GM23338 (cell line): ENCODE data around the gene ITGB1BP1. TPM values are rescaled to one million over a fixed set of nuclear protein-coding genes. Genes with fewer than 3 reads are reported as not detected.

Source experiments
- ATAC-seq: fragments of 200-7000 bp; cut with Tn5 transposase; 3 replicates; pipeline ENCODE4 v1.9.1; 2020
- DNase-seq: peaks from one replicate; pipeline ENCODE4 v3.0.0-alpha.2; 2015; ENCODE audit warnings: low spot score
- H2AFZ ChIP-seq: fragments of 200-600 bp; sonication (generic); 2 replicates; pipeline ENCODE4 v1.8.0; 2016; ENCODE audit warnings: antibody characterized with exemption, mild to moderate bottlenecking, moderate library complexity
- H3F3A ChIP-seq: fragments of 200-600 bp; sonication (generic); replicated peaks from 2 replicates; pipeline ENCODE4 v1.8.0; 2017; ENCODE audit warnings: antibody characterized with exemption, mixed run types, low read depth
- H3K27ac ChIP-seq: fragments of 200-600 bp; sonication (generic); 2 replicates; pipeline ENCODE4 v1.6.1; 2016; ENCODE audit warnings: low read depth
- H3K27me3 ChIP-seq: fragments of 200-600 bp; sonication (generic); 2 replicates; pipeline ENCODE4 v1.8.0; 2016; ENCODE audit warnings: mild to moderate bottlenecking, mixed run types, moderate library complexity; ENCODE audit not compliant: insufficient read depth
- H3K36me3 ChIP-seq: fragments of 200-600 bp; sonication (generic); 2 replicates; pipeline ENCODE4 v1.8.0; 2016; ENCODE audit warnings: mild to moderate bottlenecking; ENCODE audit not compliant: insufficient read depth
- H3K4me1 ChIP-seq: fragments of 200-600 bp; sonication (generic); 2 replicates; pipeline ENCODE4 v1.8.0; 2016; ENCODE audit warnings: mild to moderate bottlenecking, moderate library complexity; ENCODE audit not compliant: insufficient read depth
- H3K4me2 ChIP-seq: fragments of 200-600 bp; sonication (generic); 2 replicates; pipeline ENCODE4 v1.7.1; 2017; ENCODE audit warnings: mixed run types
- H3K4me3 ChIP-seq: fragments of 200-600 bp; sonication (generic); 2 replicates; pipeline ENCODE4 v1.6.1; 2016; ENCODE audit warnings: mixed run types
- H3K79me2 ChIP-seq: fragments of 200-600 bp; sonication (generic); replicated peaks from 2 replicates; pipeline ENCODE4 v1.8.0; 2017; ENCODE audit warnings: mild to moderate bottlenecking; ENCODE audit not compliant: insufficient read depth
- H3K9me2 ChIP-seq: fragments of 200-600 bp; sonication (generic); 2 replicates; pipeline ENCODE4 v1.8.0; 2017; ENCODE audit not compliant: insufficient read depth
- H4K20me1 ChIP-seq: fragments of 200-600 bp; sonication (generic); replicated peaks from 2 replicates; pipeline ENCODE4 v1.8.0; 2017; ENCODE audit warnings: mild to moderate bottlenecking; ENCODE audit not compliant: insufficient read depth
- H3K27ac Mint-ChIP-seq: 2 replicates; pipeline ENCODE4 v1.8.0; 2020; ENCODE audit warnings: inconsistent platforms, mild to moderate bottlenecking, moderate library complexity, mixed read lengths
- H3K27me3 Mint-ChIP-seq: 3 replicates; pipeline ENCODE4 v1.8.0; 2022; ENCODE audit warnings: low read depth, mild to moderate bottlenecking, moderate library complexity, mixed read lengths, inconsistent platforms; ENCODE audit not compliant: insufficient read depth, poor library complexity
- H3K36me3 Mint-ChIP-seq: 3 replicates; pipeline ENCODE4 v1.8.0; 2021; ENCODE audit warnings: low read depth, mild to moderate bottlenecking, inconsistent platforms, moderate library complexity, mixed read lengths
- H3K4me1 Mint-ChIP-seq: 3 replicates; pipeline ENCODE4 v1.8.0; 2020; ENCODE audit warnings: mild to moderate bottlenecking, inconsistent platforms, mixed read lengths
- H3K4me3 Mint-ChIP-seq: 3 replicates; pipeline ENCODE4 v1.8.0; 2021; ENCODE audit warnings: moderate library complexity, mild to moderate bottlenecking, inconsistent platforms, mixed read lengths
- H3K9me3 Mint-ChIP-seq: 3 replicates; pipeline ENCODE4 v1.8.0; 2020; ENCODE audit warnings: moderate library complexity, mild to moderate bottlenecking, inconsistent platforms, mixed read lengths
- CTCF ChIP-seq, 2 experiments: fragments of 200-600 bp in 1 of 2; sonication (generic) in 1 of 2; conservative IDR thresholded peaks; 2 replicates each; pipeline versions ENCODE4 v1.5.1 to v1.6.1; 2016 to 2017; ENCODE audit warnings: antibody characterized with exemption in 2 of 2, low read depth in 2 of 2, mild to moderate bottlenecking in 2 of 2, moderate library complexity in 1 of 2
- EZH2 ChIP-seq: fragments of 200-600 bp; sonication (generic); IDR thresholded peaks from one replicate; pipeline ENCODE4 v1.8.0; 2017; ENCODE audit warnings: antibody characterized with exemption, mild to moderate bottlenecking, low read depth; ENCODE audit not compliant: unreplicated experiment
- EZH2phosphoT487 ChIP-seq: fragments of 200-600 bp; sonication (generic); IDR thresholded peaks from one replicate; pipeline ENCODE4 v1.8.1; 2018; ENCODE audit warnings: antibody characterized with exemption; ENCODE audit not compliant: unreplicated experiment
- JUNB ChIP-seq: IDR thresholded peaks from one replicate; pipeline ENCODE4 v1.6.1; 2016; ENCODE audit warnings: antibody characterized with exemption; ENCODE audit not compliant: unreplicated experiment
- NANOG ChIP-seq: IDR thresholded peaks from 2 replicates; pipeline ENCODE4 v1.6.1; 2016; ENCODE audit warnings: antibody characterized with exemption, borderline replicate concordance
- POLR2AphosphoS5 ChIP-seq: IDR thresholded peaks from 2 replicates; pipeline ENCODE4 v1.6.1; 2016; ENCODE audit warnings: antibody characterized with exemption, low read depth
- REST ChIP-seq: IDR thresholded peaks from one replicate; pipeline ENCODE4 v1.6.1; 2018; ENCODE audit warnings: antibody characterized with exemption; ENCODE audit not compliant: unreplicated experiment
- ZNF331 ChIP-seq: fragments of 250-450 bp; sonication (Bioruptor Pico); IDR thresholded peaks from 2 replicates; pipeline ENCODE4 v1.5.0; 2020; ENCODE audit warnings: low read depth, mild to moderate bottlenecking, moderate library complexity
- polyA plus RNA-seq: library from polyadenylated mRNA; unstranded; fragments of >200 nt; fragmentation: Nextera tagmentation; extraction: Ambion mirVana; gene quantifications from 2 replicates; pipeline ENCODE4 v1.2.1, GENCODE V29; 2016
- total RNA-seq: library from RNA; depleted of rRNA; stranded (reverse); fragments of >200 nt; shearing (Covaris generic); gene quantifications from 2 replicates; pipeline ENCODE4 v1.2.3, GENCODE V29; 2014

Gene ITGB1BP1
- total and polyA plus RNA-seq, 2 experiments from 2014 or later = 29.1 to 63.5 TPM

- TF ChIP-seq REST = no peak
- TF ChIP-seq EZH2phosphoT487 = no peak
These were observed 17.7 kb downstream of the ITGB1BP1 start (continued) for GRCh38 chr2:9405636-9406035.

GRCh38 chr2:9404451-9404850 is 18.9 kb downstream of the ITGB1BP1 start:
- Histone ChIP-seq H2AFZ (no peak overlapping the region), H3K27me3 (no peaks in the 10 kb centered on the region), H3K27ac (no peak overlapping the region), H3K4me1 (no peaks in the 10 kb centered on the region), H3K4me2 (no peak overlapping the region), H3K36me3 (no peaks in the 10 kb centered on the region; the same call in 1 of the 2 replicates), H3K4me3 (no peak overlapping the region), H3K9me2 (no peaks in the 10 kb centered on the region), H4K20me1 (peaks cover 3% of the 10 kb centered on the region; the same call in 1 of the 2 replicates), H3K79me2 (no peaks in the 10 kb centered on the region), H3F3A (0 out of 2 replicates have a peak, but pooled peaks cover 3% of the 10 kb centered on the region)
- H3K36me3 Mint-ChIP-seq = peaks cover 6% of the 10 kb centered on the region; the same call in 2 of the 3 replicates
- no peak overlapping the region for H3K27ac Mint-ChIP-seq
- no peaks in the 10 kb centered on the region for H3K9me3 Mint-ChIP-seq
- ATAC-seq = no peak
- peaks cover 10% of the 10 kb centered on the region for H3K27me3 Mint-ChIP-seq
- DNase-seq = no peak
- peaks cover 11% of the 10 kb centered on the region for H3K4me1 Mint-ChIP-seq
- no peak for TF ChIP-seq JUNB
- TF ChIP-seq NANOG = no peak
- no peak overlapping the region for H3K4me3 Mint-ChIP-seq

GRCh38 chr2:9403924-9404323 is 19.4 kb downstream of the ITGB1BP1 start:
- Histone ChIP-seq H3K4me3 (no peak overlapping the region), H3K4me1 (no peaks in the 10 kb centered on the region), H3K4me2 (no peak overlapping the region), H4K20me1 (peaks cover 3% of the 10 kb centered on the region; the same call in 1 of the 2 replicates), H3K36me3 (no peaks in the 10 kb centered on the region; the same call in 1 of the 2 replicates), H3F3A (0 out of 2 replicates have a peak, but pooled peaks cover 3% of the 10 kb centered on the region), H3K9me2 (no peaks in the 10 kb centered on the region), H3K79me2 (no peaks in the 10 kb centered on the region), H3K27ac (no peak overlapping the region), H2AFZ (no peak overlapping the region), H3K27me3 (no peaks in the 10 kb centered on the region)
- H3K4me3 Mint-ChIP-seq = no peak overlapping the region
- ATAC-seq (no peak), DNase-seq (no peak)
- H3K27me3 Mint-ChIP-seq = peaks cover 10% of the 10 kb centered on the region
- H3K4me1 Mint-ChIP-seq = peaks cover 16% of the 10 kb centered on the region
- H3K27ac Mint-ChIP-seq = no peak overlapping the region
- peaks cover 6% of the 10 kb centered on the region; the same call in 2 of the 3 replicates for H3K36me3 Mint-ChIP-seq
- no peaks in the 10 kb centered on the region for H3K9me3 Mint-ChIP-seq
- TF ChIP-seq CTCF (conservative IDR thresholded peaks at IDR 0.05; ENCODE audit: low read depth in 2 of 2) = no peak
- TF ChIP-seq POLR2AphosphoS5 = no peak
- TF ChIP-seq JUNB = no peak
- TF ChIP-seq REST = no peak
- no peak for TF ChIP-seq ZNF331 (CRISPR knock-in tag)
- no peak for TF ChIP-seq EZH2
